Activated naive CD8-positive, alpha-beta T cell treated with anti-CD3 and anti-CD28 coated beads for 36 hours (primary cell): ENCODE data around the gene EXOC2. TPM values are rescaled to one million over a fixed set of nuclear protein-coding genes. Genes with fewer than 3 reads are reported as not detected.

Source experiments
- DNase-seq: peaks from one replicate; pipeline ENCODE4 v3.0.0; 2021
- H3K27ac Mint-ChIP-seq: one replicate; pipeline ENCODE4 v1.8.0; 2022; ENCODE audit warnings: mild to moderate bottlenecking, moderate library complexity, mixed read lengths
- H3K27me3 Mint-ChIP-seq: one replicate; pipeline ENCODE4 v1.8.0; 2022; ENCODE audit warnings: mild to moderate bottlenecking, mixed read lengths
- H3K36me3 Mint-ChIP-seq: one replicate; pipeline ENCODE4 v1.8.0; 2021; ENCODE audit warnings: mild to moderate bottlenecking, mixed read lengths
- H3K4me1 Mint-ChIP-seq: one replicate; pipeline ENCODE4 v1.8.0; 2021; ENCODE audit warnings: mixed read lengths
- H3K4me3 Mint-ChIP-seq: one replicate; pipeline ENCODE4 v1.8.0; 2022; ENCODE audit warnings: mild to moderate bottlenecking, moderate library complexity, mixed read lengths
- H3K9me3 Mint-ChIP-seq: one replicate; pipeline ENCODE4 v1.8.0; 2022; ENCODE audit warnings: mixed read lengths
- total RNA-seq, 2 experiments: library from RNA; stranded (reverse); gene quantifications; one replicate each; pipeline ENCODE4 v1.2.3, GENCODE V29; 2021

Gene EXOC2
- total RNA-seq, 2 experiments from 2014 or later: 28.4 to 30.0 TPM

DNA sequence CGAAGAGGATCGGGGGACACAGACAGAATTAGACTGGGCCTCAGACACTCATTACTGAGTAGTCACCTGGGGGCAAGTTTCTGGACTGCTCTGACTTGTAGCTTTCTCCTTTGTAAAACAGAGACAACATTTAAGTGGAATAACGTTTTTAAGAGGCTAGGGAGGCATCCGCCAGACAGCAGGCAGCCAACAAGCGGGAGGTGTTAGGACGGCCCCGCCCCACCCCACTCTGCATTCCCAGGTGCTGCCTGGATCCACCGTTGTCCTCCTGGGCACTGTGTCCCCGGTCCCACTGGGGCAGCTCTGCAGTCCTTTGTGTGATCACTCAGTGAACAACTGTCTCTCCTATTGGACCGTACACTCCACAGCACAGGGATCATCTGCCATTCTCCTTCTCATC lies 187.6 kb downstream of the EXOC2 start:
- Mint-ChIP-seq H3K9me3 (peaks cover 7% of the 10 kb centered on the region), H3K36me3 (peaks cover 53% of the 10 kb centered on the region), H3K27ac (peak overlapping the region; percentile 100), H3K4me3 (peak overlapping the region; percentile 14), H3K27me3 (no peaks in the 10 kb centered on the region), H3K4me1 (peaks cover 89% of the 10 kb centered on the region)
- DNase-seq: no peak

- peak overlapping the region; percentile 100 for H3K27ac Mint-ChIP-seq
- DNase-seq: no peak
- H3K4me3 Mint-ChIP-seq: no peak overlapping the region
- no peaks in the 10 kb centered on the region for H3K27me3 Mint-ChIP-seq
- peaks cover 53% of the 10 kb centered on the region for H3K36me3 Mint-ChIP-seq
- H3K4me1 Mint-ChIP-seq: peaks cover 88% of the 10 kb centered on the region
- H3K9me3 Mint-ChIP-seq: peaks cover 7% of the 10 kb centered on the region
Measured at GRCh38 chr6:504446-504980, 188.4 kb downstream of the EXOC2 start.

DNA sequence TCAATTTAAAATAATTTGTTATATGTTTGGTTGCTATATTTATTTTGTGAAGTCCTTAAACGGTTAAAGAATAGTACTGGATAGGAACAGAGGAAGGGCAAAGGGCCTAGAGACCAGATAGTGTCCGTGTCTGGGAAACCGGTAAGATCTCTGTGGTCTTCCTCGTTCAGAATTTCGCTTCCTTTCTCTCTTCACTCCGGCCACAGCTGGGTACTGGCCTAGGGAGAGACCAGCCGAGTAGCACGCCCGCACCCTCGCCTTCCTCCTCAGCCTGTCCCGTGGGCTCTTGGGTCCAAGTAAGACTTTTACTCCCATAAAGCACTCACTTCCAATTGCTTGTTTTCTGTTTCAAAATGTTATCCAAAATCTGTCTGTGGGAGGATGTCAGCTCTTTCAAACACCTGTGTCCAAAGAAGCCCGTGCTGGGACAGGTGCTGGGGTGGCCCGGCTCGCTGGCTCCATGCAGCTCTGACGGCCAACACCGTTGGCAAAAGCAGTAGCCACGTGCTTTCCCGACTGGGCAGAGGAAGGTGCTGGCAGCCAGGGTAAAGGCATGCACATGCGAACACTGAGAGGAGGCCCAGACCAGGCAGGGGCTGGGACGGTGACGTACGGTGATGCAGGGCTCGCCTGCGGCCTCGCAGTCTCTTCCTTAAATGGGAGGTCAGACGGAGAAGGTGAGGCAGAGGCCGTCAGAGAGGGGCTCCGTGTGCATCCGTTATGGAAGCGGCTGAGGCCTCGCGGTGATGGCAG lies 189.2 kb downstream of the EXOC2 start:
- H3K27ac Mint-ChIP-seq: peak overlapping the region; percentile 100
- no peaks in the 10 kb centered on the region for H3K27me3 Mint-ChIP-seq
- H3K4me3 Mint-ChIP-seq: no peak overlapping the region

DNA sequence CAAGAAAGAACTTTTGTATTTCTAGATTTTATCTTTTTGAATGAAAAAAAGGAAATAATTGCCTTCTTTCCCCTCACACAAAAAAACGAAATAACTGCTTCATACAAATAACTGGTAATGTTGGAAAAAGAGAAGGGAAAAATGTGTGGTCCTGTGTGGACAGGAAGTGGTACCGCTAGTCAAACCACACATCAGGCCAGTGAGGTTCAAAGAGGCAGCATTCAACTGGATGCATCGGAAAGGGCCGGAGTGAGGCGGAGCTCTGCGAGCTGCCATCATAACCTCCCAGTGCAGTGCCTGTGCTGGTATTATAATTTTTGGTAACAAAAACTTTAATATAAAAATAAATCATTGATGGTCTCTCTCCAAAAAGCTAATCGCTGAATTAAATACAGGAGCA lies 190.2 kb downstream of the EXOC2 start:
- H3K36me3 Mint-ChIP-seq: peaks cover 50% of the 10 kb centered on the region
- H3K27me3 Mint-ChIP-seq: no peaks in the 10 kb centered on the region
- H3K4me1 Mint-ChIP-seq: peaks cover 87% of the 10 kb centered on the region
- peak overlapping the region; percentile 59 for H3K4me3 Mint-ChIP-seq
- peaks cover 7% of the 10 kb centered on the region for H3K9me3 Mint-ChIP-seq
- DNase-seq: no peak
- H3K27ac Mint-ChIP-seq: peak overlapping the region; percentile 100

More for the DNA sequence above, 189.2 kb downstream of the EXOC2 start:
- Mint-ChIP-seq H3K36me3 (peaks cover 52% of the 10 kb centered on the region), H3K9me3 (peaks cover 7% of the 10 kb centered on the region), H3K4me1 (peaks cover 88% of the 10 kb centered on the region)
- DNase-seq: no peak

DNA sequence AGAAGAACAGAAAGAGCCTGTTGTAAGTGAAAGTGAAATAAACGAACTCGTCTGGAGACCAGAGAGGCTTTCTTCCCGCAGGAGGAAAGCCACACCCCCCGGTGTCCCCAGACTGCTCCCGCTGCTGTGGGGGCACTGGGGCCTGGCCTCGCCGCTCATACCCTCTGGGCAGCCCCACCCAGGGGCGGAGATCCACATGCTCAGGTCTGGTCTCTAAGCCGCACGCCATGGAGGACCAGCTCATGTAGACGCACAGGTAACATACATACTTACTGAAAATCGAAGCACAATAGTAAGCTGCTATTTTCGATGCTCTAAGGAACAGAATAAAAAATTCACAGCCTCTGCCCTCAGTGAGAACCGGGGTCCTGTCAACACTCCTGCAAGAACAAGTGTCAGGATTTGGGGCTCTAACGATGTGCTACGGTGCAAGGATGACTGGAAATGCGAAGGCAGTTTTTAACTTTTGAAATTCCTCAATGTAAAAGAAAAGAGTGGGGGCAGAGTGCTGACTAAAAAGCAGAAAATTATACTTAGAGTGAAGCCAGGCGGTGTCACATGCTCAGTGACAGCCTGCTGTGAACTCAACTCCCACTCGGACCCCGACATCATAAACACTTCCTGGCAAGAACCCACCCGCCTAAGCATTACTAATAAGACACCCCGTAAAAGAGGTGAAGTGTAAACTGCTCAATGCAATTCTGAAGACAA lies 190.9 kb downstream of the EXOC2 start:
- Mint-ChIP-seq H3K4me1 (peaks cover 87% of the 10 kb centered on the region), H3K9me3 (peaks cover 7% of the 10 kb centered on the region), H3K4me3 (peak overlapping the region; percentile 59), H3K36me3 (peaks cover 50% of the 10 kb centered on the region), H3K27ac (peak overlapping the region; percentile 100), H3K27me3 (no peaks in the 10 kb centered on the region)
- DNase-seq: peak; percentile 70

- peaks cover 7% of the 10 kb centered on the region for H3K9me3 Mint-ChIP-seq
- peaks cover 59% of the 10 kb centered on the region for H3K36me3 Mint-ChIP-seq
- no peak for DNase-seq
- peaks cover 82% of the 10 kb centered on the region for H3K4me1 Mint-ChIP-seq
- H3K27ac Mint-ChIP-seq: peak overlapping the region; percentile 99
- peak overlapping the region; percentile 83 for H3K4me3 Mint-ChIP-seq
- no peaks in the 10 kb centered on the region for H3K27me3 Mint-ChIP-seq
Measured at GRCh38 chr6:499617-500016, 193.3 kb downstream of the EXOC2 start.

DNA sequence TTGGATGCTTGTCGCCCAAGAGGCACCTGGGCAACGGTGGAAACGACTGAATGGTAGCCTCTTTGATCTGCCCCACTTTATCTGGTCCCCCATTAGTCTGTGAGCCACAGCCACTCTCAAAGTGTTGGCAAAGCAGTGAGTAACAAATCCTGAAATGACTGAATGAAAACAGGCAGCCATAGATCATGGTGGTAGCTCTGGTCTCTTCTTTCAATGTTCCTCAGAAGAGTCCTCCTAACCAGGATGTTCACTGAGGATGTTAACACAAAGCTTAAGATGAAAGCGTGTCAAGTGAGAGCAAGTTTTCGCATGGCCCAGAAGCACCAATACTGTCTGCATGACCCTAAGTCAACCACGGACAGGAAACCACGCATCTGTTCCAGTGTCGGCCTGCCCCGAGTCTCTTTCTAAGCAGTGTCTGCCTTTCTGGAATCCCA lies 194.1 kb downstream of the EXOC2 start:
- peaks cover 57% of the 10 kb centered on the region for H3K36me3 Mint-ChIP-seq

GRCh38 chr6:497258-497657 lies 195.7 kb downstream of the EXOC2 start:
- Mint-ChIP-seq H3K27ac (peak overlapping the region; percentile 99), H3K9me3 (peaks cover 7% of the 10 kb centered on the region), H3K4me3 (peak overlapping the region; percentile 47), H3K36me3 (peaks cover 58% of the 10 kb centered on the region), H3K27me3 (no peaks in the 10 kb centered on the region), H3K4me1 (peaks cover 85% of the 10 kb centered on the region)
- no peak for DNase-seq

More for the DNA sequence above, 194.1 kb downstream of the EXOC2 start:
- peak overlapping the region; percentile 83 for H3K4me3 Mint-ChIP-seq
- peak; percentile 69 for DNase-seq
- H3K4me1 Mint-ChIP-seq: peaks cover 81% of the 10 kb centered on the region
- no peaks in the 10 kb centered on the region for H3K27me3 Mint-ChIP-seq
- peak overlapping the region; percentile 99 for H3K27ac Mint-ChIP-seq
- H3K9me3 Mint-ChIP-seq: peaks cover 7% of the 10 kb centered on the region

GRCh38 chr6:496649-497048 lies 196.3 kb downstream of the EXOC2 start:
- H3K27ac Mint-ChIP-seq: peak overlapping the region; percentile 99
- no peaks in the 10 kb centered on the region for H3K27me3 Mint-ChIP-seq
- H3K9me3 Mint-ChIP-seq: peaks cover 13% of the 10 kb centered on the region
- H3K4me1 Mint-ChIP-seq: peaks cover 85% of the 10 kb centered on the region
- peaks cover 62% of the 10 kb centered on the region for H3K36me3 Mint-ChIP-seq
- peak overlapping the region; percentile 47 for H3K4me3 Mint-ChIP-seq
- no peak for DNase-seq

- Mint-ChIP-seq H3K36me3 (peaks cover 71% of the 10 kb centered on the region), H3K4me1 (peaks cover 92% of the 10 kb centered on the region), H3K27me3 (no peaks in the 10 kb centered on the region), H3K4me3 (peak overlapping the region; percentile 40), H3K9me3 (peaks cover 13% of the 10 kb centered on the region), H3K27ac (peak overlapping the region; percentile 94)
- no peak for DNase-seq
Measured at GRCh38 chr6:494394-494793, 198.5 kb downstream of the EXOC2 start.

DNA sequence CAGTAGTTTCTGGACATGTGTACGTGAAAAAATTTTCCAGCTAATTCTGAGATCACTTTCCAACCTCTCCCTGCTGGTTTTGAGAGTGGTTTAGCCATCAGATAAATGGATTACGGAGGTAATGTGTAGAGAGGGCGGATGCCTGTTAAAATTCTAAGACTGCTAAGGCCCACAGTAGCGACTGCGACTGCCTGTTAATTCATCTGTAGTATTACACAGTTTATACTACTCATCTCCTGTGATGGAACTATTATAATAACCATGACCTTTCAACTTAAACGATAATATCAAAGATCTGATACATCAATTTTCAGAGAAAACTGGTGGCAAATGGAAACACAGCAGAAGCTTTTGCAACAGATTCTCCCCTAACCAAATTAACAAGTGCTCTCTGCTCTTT lies 199.1 kb downstream of the EXOC2 start:
- H3K4me3 Mint-ChIP-seq: peak overlapping the region; percentile 40
- peaks cover 92% of the 10 kb centered on the region for H3K4me1 Mint-ChIP-seq
- H3K27me3 Mint-ChIP-seq: no peaks in the 10 kb centered on the region
- H3K9me3 Mint-ChIP-seq: peaks cover 13% of the 10 kb centered on the region
- DNase-seq: no peak
- peak overlapping the region; percentile 94 for H3K27ac Mint-ChIP-seq
- H3K36me3 Mint-ChIP-seq: peaks cover 76% of the 10 kb centered on the region

DNA sequence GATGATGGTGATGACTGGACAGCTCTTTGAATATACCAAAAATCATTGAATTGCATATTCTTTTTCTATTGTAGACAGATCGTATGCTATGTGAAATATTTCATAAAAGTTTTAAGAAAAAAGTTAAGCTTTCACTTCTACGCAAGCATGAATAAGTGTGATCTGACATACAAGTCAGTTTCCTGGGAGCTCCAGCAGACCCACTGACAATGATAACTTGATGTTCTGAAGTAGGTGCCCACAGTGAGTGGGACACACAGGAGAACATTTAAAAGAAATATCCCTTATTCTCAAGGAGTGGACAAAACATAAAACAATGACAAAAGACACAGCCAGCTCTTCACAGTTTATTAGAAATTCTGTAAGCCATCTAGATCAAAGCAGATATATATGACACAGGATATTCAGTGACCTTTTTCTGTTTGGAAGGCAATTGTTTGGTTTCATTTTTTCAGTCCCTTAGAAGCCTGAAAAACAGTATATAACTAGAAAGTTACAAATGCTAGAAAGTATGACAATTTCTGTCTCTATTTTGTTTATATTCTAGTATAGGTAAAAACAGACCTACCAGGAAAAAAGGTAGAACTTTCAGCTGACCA lies 200.0 kb downstream of the EXOC2 start:
- Mint-ChIP-seq H3K9me3 (peaks cover 13% of the 10 kb centered on the region), H3K4me3 (peak overlapping the region; percentile 53), H3K36me3 (peaks cover 75% of the 10 kb centered on the region), H3K4me1 (peaks cover 89% of the 10 kb centered on the region), H3K27me3 (no peaks in the 10 kb centered on the region), H3K27ac (peak overlapping the region; percentile 94)
- no peak for DNase-seq

- no peaks in the 10 kb centered on the region for H3K27me3 Mint-ChIP-seq
- peaks cover 89% of the 10 kb centered on the region for H3K4me1 Mint-ChIP-seq
- H3K4me3 Mint-ChIP-seq: peak overlapping the region; percentile 53
- H3K36me3 Mint-ChIP-seq: peaks cover 76% of the 10 kb centered on the region
- H3K27ac Mint-ChIP-seq: peak overlapping the region; percentile 94
- DNase-seq: no peak
- H3K9me3 Mint-ChIP-seq: peaks cover 13% of the 10 kb centered on the region
Measured at GRCh38 chr6:492178-492577, 200.8 kb downstream of the EXOC2 start.

GRCh38 chr6:491233-491632 lies 201.7 kb downstream of the EXOC2 start:
- H3K27ac Mint-ChIP-seq: peak overlapping the region; percentile 94
- no peaks in the 10 kb centered on the region for H3K27me3 Mint-ChIP-seq
- H3K36me3 Mint-ChIP-seq: peaks cover 77% of the 10 kb centered on the region
- peaks cover 91% of the 10 kb centered on the region for H3K4me1 Mint-ChIP-seq
- peak; percentile 72 for DNase-seq
- peaks cover 13% of the 10 kb centered on the region for H3K9me3 Mint-ChIP-seq
- H3K4me3 Mint-ChIP-seq: peak overlapping the region; percentile 61
